GM19397 (cell line): ENCODE results near the gene SCLT1.
"Not testable (repeated sequence)": the region's sequence is repeated elsewhere in the genome, so short reads cannot be mapped to it uniquely, and the experiment has no call there.

Experiments
- ATAC-seq: cut with Tn5 transposase; IDR thresholded peaks from one replicate; pipeline ENCODE4 v1.9.1; 2021; ENCODE audit warnings: mild to moderate bottlenecking, moderate library complexity; ENCODE audit not compliant: unreplicated experiment

SCLT1 gene

GRCh38 chr4:129093191-129093920, at the start of gene SCLT1:
Gene SCLT1, minus strand, starts transcription at chr4:129093539. Its CDS starts 436 bp downstream, at chr4:129093103.
- peak; percentile 96 for ATAC-seq

- ATAC-seq: no peak
These were observed 47.2 kb upstream of the SCLT1 start for GRCh38 chr4:129140521-129140920.

GRCh38 chr4:129138810-129139496, 45.6 kb upstream of the SCLT1 start:
- no peak for ATAC-seq

GRCh38 chr4:129136433-129136832, 43.1 kb upstream of the SCLT1 start:
- ATAC-seq: no peak

GRCh38 chr4:129131343-129131742, 38.0 kb upstream of the SCLT1 start:
- ATAC-seq: no peak

- no peak for ATAC-seq
These were observed 35.8 kb upstream of the SCLT1 start for GRCh38 chr4:129129143-129129542.

- ATAC-seq: not testable (repeated sequence)
These were observed 33.3 kb upstream of the SCLT1 start for GRCh38 chr4:129126614-129127013.

GRCh38 chr4:129117705-129118104, 24.4 kb upstream of the SCLT1 start:
- ATAC-seq: no peak

GRCh38 chr4:129113919-129114318, 20.6 kb upstream of the SCLT1 start:
- no peak for ATAC-seq

GRCh38 chr4:129113434-129113833, 20.1 kb upstream of the SCLT1 start:
- no peak for ATAC-seq

- ATAC-seq: no peak
These were observed 18.6 kb upstream of the SCLT1 start for GRCh38 chr4:129111919-129112318.

GRCh38 chr4:129110931-129111330, 17.6 kb upstream of the SCLT1 start:
- no peak for ATAC-seq

- no peak for ATAC-seq
These were observed 16.9 kb upstream of the SCLT1 start for GRCh38 chr4:129109965-129110824.

- no peak for ATAC-seq
These were observed 5.2 kb upstream of the SCLT1 start for GRCh38 chr4:129098531-129099001.

GRCh38 chr4:129095811-129096454, 2.6 kb upstream of the SCLT1 start, which contains the start of gene C4orf33:
Gene C4orf33, plus strand, starts transcription at chr4:129096152. Its CDS starts 6,459 bp downstream, at chr4:129102611.
- ATAC-seq: peak; percentile 41

- no peak for ATAC-seq
These were observed 1.0 kb upstream of the SCLT1 start for GRCh38 chr4:129094347-129094746.

- ATAC-seq: no peak
These were observed 628 bp downstream of the SCLT1 start for GRCh38 chr4:129092631-129093190.

- ATAC-seq: no peak
These were observed 5.8 kb downstream of the SCLT1 start for GRCh38 chr4:129087516-129087915.

- ATAC-seq: no peak
These were observed 7.9 kb downstream of the SCLT1 start for GRCh38 chr4:129085472-129085871.

- ATAC-seq: no peak
These were observed 11.0 kb downstream of the SCLT1 start for GRCh38 chr4:129082302-129082701.
